Measurements from ENCODE around the gene TMEM187. TPM values are rescaled to one million over a fixed set of nuclear protein-coding genes. Genes with fewer than 3 reads are reported as not detected.

TMEM187 gene
- total and polyA plus RNA-seq, 2 of the 4 experiments (the other 2 are of a cell fraction): 3.4 to 6.2 TPM

- no peaks in the 10 kb centered on the region for H3K9me3 ChIP-seq (ENCODE audit: control insufficient read depth, insufficient read depth, low read length)
- no peak overlapping the region for H4K91ac ChIP-seq (ENCODE audit: insufficient read depth, low read depth, low read length)
- TF ChIP-seq USF2 (IDR thresholded peaks at IDR 0.05; ENCODE audit: low read depth, low read length): no peak
- TF ChIP-seq MAZ (IDR thresholded peaks at IDR 0.05; ENCODE audit: borderline replicate concordance, low read depth, low read length): no peak
- no peak for TF ChIP-seq RCOR1 (IDR thresholded peaks at IDR 0.05; ENCODE audit: insufficient replicate concordance, low read length)
- TF ChIP-seq CHD1 (IDR thresholded peaks at IDR 0.05; ENCODE audit: low read depth, low read length): no peak
- no peak for TF ChIP-seq CEBPB (IDR thresholded peaks at IDR 0.05; ENCODE audit: low read depth, low read length)
- TF ChIP-seq RAD21 (IDR thresholded peaks at IDR 0.05; ENCODE audit: low read length): no peak
- no peak for TF ChIP-seq MXI1 (IDR thresholded peaks at IDR 0.05; ENCODE audit: borderline replicate concordance, low read depth, low read length)
- no peak for TF ChIP-seq NFE2L2 (IDR thresholded peaks at IDR 0.05; ENCODE audit: low read depth, low read length)
- TF ChIP-seq CTCF (conservative IDR thresholded peaks at IDR 0.05; ENCODE audit: low read depth, low read length): no peak
- TF ChIP-seq SMC3 (IDR thresholded peaks at IDR 0.05; ENCODE audit: low read depth, low read length): no peak
- TF ChIP-seq BHLHE40 (IDR thresholded peaks at IDR 0.05; ENCODE audit: low read depth, low read length): no peak
- no peak for TF ChIP-seq FOS (IDR thresholded peaks at IDR 0.05; ENCODE audit: low read depth, low read length)
- no peak for TF ChIP-seq RFX5 (IDR thresholded peaks at IDR 0.05; ENCODE audit: low read depth, low read length)
- TF ChIP-seq ELK1 (IDR thresholded peaks at IDR 0.05; ENCODE audit: borderline replicate concordance, low read depth, low read length): no peak
- TF ChIP-seq MAFK (IDR thresholded peaks at IDR 0.05; ENCODE audit: low read depth, low read length): no peak
- TSS peak; percentile 30 for BruUV-seq (replicated peaks)
- no peak overlapping the region for H3K4me3 ChIP-seq (ENCODE audit: insufficient read depth, low read depth, low read length)
- no peak overlapping the region for H2AFZ ChIP-seq (replicated peaks; ENCODE audit: low read length, poor library complexity)
- peaks cover 85% of the 10 kb centered on the region for H3K36me3 ChIP-seq (ENCODE audit: control insufficient read depth, insufficient read depth, low read length)
- WGBS, 2 experiments (ENCODE audit: extremely low coverage in 2 of 2, insufficient read length in 1 of 2): 100% methylated on average over 1 of the region's 17 CpGs; no CpG with 5 or more reads in 1 of the 2 experiments
- H3K27ac ChIP-seq (ENCODE audit: insufficient read depth, low read length): no peak overlapping the region
- CTCF ChIA-PET: no interaction called here
- no peak for DNase-seq
- no peak overlapping the region for H2BK120ac ChIP-seq (ENCODE audit: low read depth, low read length)
- no peak overlapping the region for H3K18ac ChIP-seq (ENCODE audit: low read depth, low read length)
- peaks cover 2 to 13% of the 10 kb centered on the region in 2 experiments for H3K79me1 ChIP-seq (ENCODE audit: low read depth in 1 of 2, low read length in 2 of 2)
- no peaks in the 10 kb centered on the region for H3K9me1 ChIP-seq (ENCODE audit: insufficient read depth, low read length)
- no peak overlapping the region for H4K5ac ChIP-seq (ENCODE audit: low read depth, low read length)
- H3K56ac ChIP-seq (ENCODE audit: extremely low read depth, insufficient read depth, low read length): no peak overlapping the region
- H3K27me3 ChIP-seq (ENCODE audit: control insufficient read depth, insufficient read depth, low read length): no peaks in the 10 kb centered on the region
- no peak overlapping the region for H3K14ac ChIP-seq (replicated peaks; ENCODE audit: low read depth, low read length)
- POLR2A ChIA-PET (ENCODE audit: unreplicated experiment): no interaction called here
- intact Hi-C loops (cut with micrococcal nuclease) (no loop called here), dilution Hi-C loops (cut with HindIII; ENCODE audit: low sequenced_read_pairs, unreplicated experiment) (no loop called here), in situ Hi-C loops (cut with MboI; ENCODE audit: low sequenced_read_pairs) (no loop called here)
- no peak overlapping the region for H3K23ac ChIP-seq (ENCODE audit: low read depth, low read length)
- no peak overlapping the region for H2BK20ac ChIP-seq (ENCODE audit: low read depth, low read length)
- no peak for ATAC-seq (ENCODE audit: low read depth)
- peaks cover 4% of the 10 kb centered on the region; the same call in 1 of the 2 replicates for H4K20me1 ChIP-seq (ENCODE audit: insufficient read depth, low read length)
- H3K4me1 ChIP-seq (ENCODE audit: control insufficient read depth, insufficient read depth, low read length): peaks cover 4% of the 10 kb centered on the region
- no peak overlapping the region for H2AK9ac ChIP-seq (replicated peaks; ENCODE audit: low read depth, low read length, poor library complexity)
- H3K9ac ChIP-seq (ENCODE audit: low read depth, low read length): no peak overlapping the region
- H3K4me2 ChIP-seq (ENCODE audit: low read depth, low read length): no peak overlapping the region
- H2BK15ac ChIP-seq (ENCODE audit: low read depth, low read length): no peak overlapping the region
- no peak overlapping the region for H2AK5ac ChIP-seq (ENCODE audit: low read depth, low read length)
- no peak overlapping the region for H3K4ac ChIP-seq (ENCODE audit: low read depth, low read length)
- no peak overlapping the region for H2BK5ac ChIP-seq (ENCODE audit: low read depth, low read length, poor library complexity, severe bottlenecking)
- H4K8ac ChIP-seq (ENCODE audit: low read depth in 2 of 2, low read length in 2 of 2): no peak overlapping the region
These were observed 15.3 kb upstream of the TMEM187 start for GRCh38 chrX:153957224-153957623.

All from IMR-90 (cell line).